HCT116 (cell line): Measurements from ENCODE around the gene IGLL5.

Source experiments
- CTCF ChIP-seq, 3 experiments: fragments of 200-600 bp in 1 of 3; sonication (generic) in 1 of 3; IDR thresholded peaks in 2 of 3; conservative IDR thresholded peaks in 1 of 3; 2 replicates each; pipeline ENCODE4 v1.5.1; 2012 to 2017; ENCODE audit warnings: low read depth in 2 of 3, low read length in 2 of 3, antibody characterized with exemption in 1 of 3, borderline replicate concordance in 1 of 3, control low read depth in 1 of 3, mild to moderate bottlenecking in 1 of 3, mixed read lengths in 1 of 3, mixed run types in 1 of 3, moderate library complexity in 1 of 3; ENCODE audit not compliant: insufficient read depth in 1 of 3
- EZH2 ChIP-seq: fragments of 200-600 bp; sonication (generic); IDR thresholded peaks from 2 replicates; pipeline ENCODE4 v1.6.1; 2017; ENCODE audit warnings: antibody characterized with exemption, mixed run types
- EZH2phosphoT487 ChIP-seq: fragments of 200-600 bp; IDR thresholded peaks from 2 replicates; pipeline ENCODE4 v1.6.1; 2018; ENCODE audit warnings: antibody characterized with exemption, borderline replicate concordance
- MAX ChIP-seq: IDR thresholded peaks from 2 replicates; pipeline ENCODE4 v1.6.1; 2012
- POLR2A ChIP-seq: IDR thresholded peaks from 2 replicates; pipeline ENCODE4 v1.7.0; 2011; ENCODE audit warnings: borderline replicate concordance; ENCODE audit not compliant: insufficient read depth, insufficient read length; ENCODE audit errors: extremely low read depth
- REST ChIP-seq: IDR thresholded peaks from 2 replicates; pipeline ENCODE4 v1.6.1; 2012; ENCODE audit warnings: low read depth
- SP1 ChIP-seq: IDR thresholded peaks from 2 replicates; pipeline ENCODE4 v1.6.1; 2012; ENCODE audit warnings: low read depth
- TCF7L2 ChIP-seq: IDR thresholded peaks from 2 replicates; pipeline ENCODE4 v1.7.0; 2011; ENCODE audit warnings: borderline replicate concordance, inconsistent platforms; ENCODE audit not compliant: insufficient read depth, insufficient read length; ENCODE audit errors: extremely low read depth
- ZNF274 ChIP-seq: fragments of 200-500 bp; sonication (Bioruptor generic); IDR thresholded peaks from 2 replicates; pipeline ENCODE4 v1.6.1; 2014; ENCODE audit warnings: mild to moderate bottlenecking, low read depth, low read length, inconsistent platforms

GRCh38 chr22:22884888-22885840 lies 2.5 kb upstream of the IGLL5 start:
- TF ChIP-seq CTCF (IDR thresholded peaks at IDR 0.05 in 2 of 3, conservative IDR thresholded peaks at IDR 0.05 in 1 of 3; ENCODE audit: borderline replicate concordance in 1 of 3, insufficient read depth in 1 of 3, low read depth in 2 of 3, low read length in 2 of 3) (no peak), TCF7L2 (no peak), MAX (no peak), EZH2phosphoT487 (no peak), REST (no peak), SP1 (no peak), ZNF274 (no peak), EZH2 (no peak), POLR2A (no peak)
